GM21529 (cell line): Measurements from ENCODE around the gene SETD3.

Experiments used
- ATAC-seq: cut with Tn5 transposase; IDR thresholded peaks from one replicate; pipeline ENCODE4 v1.9.1; 2021; ENCODE audit not compliant: unreplicated experiment

SETD3 gene

DNA sequence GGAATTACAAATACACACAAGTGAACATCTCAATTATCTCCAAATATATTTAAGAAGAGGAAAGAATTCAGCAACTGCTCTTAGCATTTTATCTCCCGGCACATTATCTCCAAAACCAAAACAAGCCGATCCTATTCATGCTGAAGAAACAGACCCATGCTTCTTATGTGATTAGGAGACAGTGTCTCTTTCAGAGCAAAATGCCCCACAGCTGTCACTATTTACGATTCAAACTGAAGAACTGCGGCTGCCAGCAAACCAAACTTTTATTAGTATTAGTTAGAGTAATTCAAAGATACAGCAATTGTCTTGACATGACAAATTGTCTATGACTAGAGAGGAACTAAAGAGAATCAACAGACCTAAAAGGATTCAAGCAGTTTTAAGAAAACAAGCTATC, 79.4 kb downstream of the SETD3 start:
- ATAC-seq = no peak

GRCh38 chr14:99397698-99398097, 83.0 kb downstream of the SETD3 start:
- no peak for ATAC-seq

DNA sequence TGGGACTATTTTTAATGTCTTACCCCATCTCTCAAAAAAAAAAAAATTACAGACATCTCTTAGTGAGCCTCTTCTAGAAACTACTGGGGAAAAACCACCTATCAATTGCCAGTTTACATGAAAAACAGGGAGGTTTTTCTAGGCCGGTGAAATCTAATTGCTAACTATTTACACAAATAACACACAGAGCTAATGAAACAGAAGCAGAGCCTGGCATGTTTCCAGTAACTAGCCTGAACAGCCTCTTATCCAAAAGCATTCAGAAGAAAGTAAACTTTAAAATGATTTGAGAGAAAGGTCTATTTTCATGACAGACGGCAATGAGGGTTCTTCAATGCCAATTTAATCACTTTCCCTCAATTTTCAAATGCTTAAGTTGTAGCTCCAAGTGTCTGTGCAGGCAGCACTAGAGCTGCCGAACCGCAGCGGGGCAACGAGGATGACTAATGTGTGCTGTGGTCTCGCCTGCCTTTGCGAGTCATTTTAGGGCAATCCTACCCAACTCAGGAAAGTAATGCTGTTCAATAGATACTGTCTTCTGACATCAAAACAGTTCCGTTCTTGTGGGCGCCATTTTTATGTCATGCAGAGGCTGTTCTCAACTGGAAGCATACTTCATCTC, 84.6 kb downstream of the SETD3 start:
- no peak for ATAC-seq

- no peak for ATAC-seq
These were observed 86.0 kb downstream of the SETD3 start for GRCh38 chr14:99394602-99395156.

GRCh38 chr14:99393059-99393655, 87.5 kb downstream of the SETD3 start:
- ATAC-seq = peak; percentile 60

DNA sequence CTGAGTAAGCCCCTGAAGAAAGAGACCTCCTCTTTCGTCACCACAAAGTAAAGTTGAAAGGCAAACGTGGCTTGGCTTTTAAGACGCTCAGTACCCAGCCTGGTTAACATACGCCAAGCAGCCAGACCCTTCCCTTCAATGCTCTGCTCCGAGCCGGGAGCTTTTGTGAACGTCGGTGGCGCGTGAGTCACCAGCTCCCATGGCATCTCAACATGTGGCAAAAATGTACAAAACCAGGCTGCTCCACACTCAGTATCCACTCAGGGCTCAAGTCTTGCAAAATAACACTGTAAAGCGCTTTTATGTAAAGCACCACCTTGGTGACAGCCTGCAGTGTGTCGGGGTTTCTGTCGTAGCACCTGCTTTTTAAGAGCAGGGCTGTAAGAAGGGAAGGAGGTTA, 89.0 kb downstream of the SETD3 start:
- no peak for ATAC-seq

GRCh38 chr14:99389174-99389826, 91.4 kb downstream of the SETD3 start:
- peak; percentile 52 for ATAC-seq

- no peak for ATAC-seq
These were observed 92.4 kb downstream of the SETD3 start for GRCh38 chr14:99388286-99388685.

GRCh38 chr14:99387880-99388279, 92.8 kb downstream of the SETD3 start:
- ATAC-seq = no peak

- no peak for ATAC-seq
These were observed 95.9 kb downstream of the SETD3 start for GRCh38 chr14:99384450-99385417.

DNA sequence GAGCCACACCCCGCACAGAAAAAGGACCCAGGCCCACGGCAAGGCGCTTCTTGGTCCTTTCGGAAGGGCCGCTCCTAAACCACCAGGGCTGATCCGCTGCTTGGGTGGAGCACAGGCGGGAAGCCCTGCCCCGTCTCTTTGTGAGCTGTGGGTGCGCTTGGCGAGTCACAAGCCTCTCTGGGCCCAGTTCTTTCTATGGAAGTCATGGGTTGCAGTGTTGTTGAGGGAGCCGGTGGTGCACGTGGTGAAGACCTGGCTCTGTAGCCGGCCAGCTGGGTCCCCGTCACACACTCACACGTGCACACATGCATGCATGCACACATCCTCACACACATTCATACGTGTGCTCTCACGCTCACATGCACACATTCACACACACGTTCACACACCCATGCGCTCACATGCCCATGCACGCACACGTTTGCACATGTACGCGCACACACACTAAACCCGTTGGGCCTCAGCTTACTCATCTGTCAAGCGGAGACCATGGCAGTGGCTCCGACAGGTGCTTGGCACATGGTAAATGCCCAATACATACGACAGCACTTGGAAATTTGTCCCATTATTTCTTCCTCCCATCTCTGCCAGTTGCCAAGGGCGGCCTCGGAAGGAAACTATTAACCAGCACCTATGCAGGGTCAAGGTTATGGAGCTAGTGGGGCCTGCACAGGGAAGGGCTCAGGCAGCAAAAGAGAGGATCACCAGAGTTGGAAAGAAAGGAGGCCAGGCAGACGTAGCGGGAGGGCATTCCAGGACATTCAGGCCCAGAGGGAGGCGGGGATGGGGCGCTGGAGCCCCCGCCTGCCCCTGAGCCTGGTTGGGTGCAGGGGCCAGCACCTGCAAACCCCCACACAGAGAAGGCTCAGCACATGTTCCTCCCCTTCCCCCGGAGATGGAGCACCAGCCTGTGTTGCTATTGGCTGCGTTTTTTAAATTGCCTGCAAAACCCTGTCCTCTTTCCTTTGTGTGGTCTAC, 96.9 kb downstream of the SETD3 start:
- no peak for ATAC-seq

GRCh38 chr14:99382781-99383471, 97.7 kb downstream of the SETD3 start:
- no peak for ATAC-seq

- no peak for ATAC-seq
These were observed 98.6 kb downstream of the SETD3 start for GRCh38 chr14:99382071-99382470.

DNA sequence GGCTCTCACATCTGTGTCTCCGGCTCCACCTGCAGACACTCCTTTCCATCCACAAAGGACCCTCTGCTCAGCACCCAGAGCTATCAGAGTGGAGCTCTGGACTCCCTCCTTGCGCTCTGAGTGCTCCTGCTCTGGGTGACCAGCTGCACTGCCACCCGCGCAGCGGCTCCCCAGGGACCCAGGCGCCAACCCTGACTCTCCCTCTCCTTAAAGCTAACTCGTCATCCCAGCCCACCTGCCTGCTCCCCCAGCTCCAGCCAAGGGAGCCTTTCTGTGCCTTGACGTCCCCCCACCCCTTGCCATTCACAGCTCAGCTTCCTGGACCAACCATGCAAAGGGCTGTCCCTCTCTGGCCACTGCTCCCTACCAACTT, 99.0 kb downstream of the SETD3 start:
- ATAC-seq = no peak

DNA sequence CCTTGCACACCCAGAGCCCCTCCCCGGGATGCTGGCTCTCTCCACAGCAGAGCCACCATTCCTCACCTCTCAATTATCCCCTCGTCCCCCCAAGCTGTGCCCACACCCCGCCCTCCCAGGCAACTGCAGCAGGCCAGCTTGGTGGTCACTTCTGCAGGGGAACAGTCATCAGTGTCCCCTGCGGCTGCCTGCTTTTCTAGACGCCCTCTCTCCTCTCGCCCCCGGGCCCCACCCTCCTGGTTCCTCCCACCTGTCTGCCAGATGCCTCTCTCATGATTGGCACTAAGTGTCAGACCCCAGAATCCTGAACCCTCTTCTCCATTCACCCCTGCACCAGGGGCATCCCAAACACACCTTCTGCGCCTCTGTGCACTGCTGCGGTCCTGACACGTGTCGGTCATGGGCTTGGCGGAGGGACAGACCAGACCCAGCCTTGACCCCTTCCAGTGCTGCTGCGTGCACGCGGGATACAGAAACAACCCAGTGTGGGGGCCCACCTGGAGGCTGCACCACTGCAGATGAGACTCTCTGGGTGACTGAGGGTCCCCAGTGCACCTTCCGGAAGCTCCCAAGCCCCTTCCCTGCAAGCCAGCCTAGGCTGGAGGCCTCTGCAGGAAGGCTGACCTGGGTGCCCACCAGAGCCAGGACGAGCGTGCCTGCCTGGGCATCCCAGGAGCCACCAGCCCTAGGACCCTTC, 99.5 kb downstream of the SETD3 start:
- no peak for ATAC-seq

GRCh38 chr14:99380402-99380801, 100.3 kb downstream of the SETD3 start:
- ATAC-seq = no peak

GRCh38 chr14:99378782-99379214, 101.9 kb downstream of the SETD3 start:
- ATAC-seq = no peak

DNA sequence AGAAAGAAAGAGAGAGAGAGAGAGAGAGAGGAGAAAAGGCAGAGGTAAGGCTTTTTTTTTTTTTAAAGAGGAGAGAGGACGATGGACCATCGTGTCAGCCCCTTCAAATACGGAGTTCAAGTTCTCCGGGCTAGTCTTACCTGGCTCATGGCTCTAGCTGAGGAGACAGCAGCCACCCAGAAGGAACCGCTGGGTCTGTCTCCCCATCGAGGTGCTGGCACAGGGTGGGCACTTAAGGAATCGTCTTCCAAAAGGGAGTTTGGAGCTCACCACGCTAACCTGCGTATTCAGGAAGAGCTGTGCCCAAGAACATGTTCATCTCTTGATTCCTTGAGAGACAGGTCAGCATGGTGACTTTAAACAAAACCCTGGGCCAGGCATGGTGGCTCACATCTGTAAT, 102.7 kb downstream of the SETD3 start:
- no peak for ATAC-seq

GRCh38 chr14:99374964-99375363, 105.7 kb downstream of the SETD3 start:
- no peak for ATAC-seq
